ENCODE results near the gene HS3ST3B1. TPM values are rescaled to one million over a fixed set of nuclear protein-coding genes. Genes with fewer than 3 reads are reported as not detected.

The HS3ST3B1 gene
- total and polyA plus RNA-seq, 4 experiments from 2014 or later, result 6.0 to 40.5 (median 25.6) TPM

GRCh38 chr17:14318918-14319205, 18.0 kb downstream of the HS3ST3B1 start:
- H3K36me3 ChIP-seq (ENCODE audit: insufficient read depth, low read length), result no peaks in the 10 kb centered on the region
- Mint-ChIP-seq H3K4me3 (peak overlapping the region in 7 of 8 donors; percentile 30 to 76 (median 62)), H3K4me1 (peaks cover 71 to 98% (median 89%) of the 10 kb centered on the region in 4 donors), H3K27ac (peak overlapping the region in 6 of 7 donors; percentile 48 to 86 (median 72)), H3K9me3 (peaks cover 0 to 2% (median 0%) of the 10 kb centered on the region in 8 donors), H3K36me3 (peaks cover 33 to 49% of the 10 kb centered on the region in 2 donors), H3K27me3 (no peaks in the 10 kb centered on the region)
- H3K27me3 ChIP-seq (ENCODE audit: insufficient read depth, low read length), result no peaks in the 10 kb centered on the region
- ChIA-PET POLR2A (ENCODE audit: partially characterized antibody) (interaction anchor here (1.0 to 2.3 kb wide), 4 partner anchors 10 to 110 kb away, joined by 4 to 11 read pairs (median 6); partner anchors contain the start of gene HS3ST3B1), CTCF (ENCODE audit: partially characterized antibody) (interaction anchor here (0.7 to 3.7 kb wide), 4 partner anchors 9 to 724 kb away, joined by 3 to 21 read pairs (median 3); partner anchors contain the start of gene HS3ST3B1)
- peak in 1 of 5 donors; percentile 30 for DNase-seq
- no peak overlapping the region for H3K27ac ChIP-seq (ENCODE audit: low read depth, low read length)
- intact Hi-C loops (cut with micrococcal nuclease), result no loop called here
- H3K4me3 ChIP-seq (ENCODE audit: low read length in 2 of 2), result no peak overlapping the region
- H3K4me1 ChIP-seq (ENCODE audit: insufficient read depth, low read length), result peaks cover 75% of the 10 kb centered on the region
- H3K9me3 ChIP-seq (ENCODE audit: control insufficient read depth in 1 of 2, low read length in 2 of 2), result no peaks in the 10 kb centered on the region

GRCh38 chr17:14320098-14320497, 19.2 kb downstream of the HS3ST3B1 start:
- H3K4me1 ChIP-seq (ENCODE audit: insufficient read depth, low read length), result peaks cover 81% of the 10 kb centered on the region
- H3K9me3 ChIP-seq (ENCODE audit: control insufficient read depth in 1 of 2, low read length in 2 of 2), result no peaks in the 10 kb centered on the region
- Mint-ChIP-seq H3K27me3 (no peaks in the 10 kb centered on the region), H3K36me3 (peaks cover 24 to 41% of the 10 kb centered on the region in 2 donors), H3K9me3 (peaks cover 0 to 2% (median 0%) of the 10 kb centered on the region in 8 donors), H3K4me1 (peaks cover 69 to 100% (median 88%) of the 10 kb centered on the region in 4 donors), H3K27ac (peak overlapping the region in 5 of 7 donors; percentile 6 to 82 (median 63)), H3K4me3 (peak overlapping the region; percentile 5 to 68 (median 52))
- no peaks in the 10 kb centered on the region for H3K27me3 ChIP-seq (ENCODE audit: insufficient read depth, low read length)
- H3K4me3 ChIP-seq (ENCODE audit: low read length in 2 of 2), result no peak overlapping the region
- ChIA-PET CTCF (ENCODE audit: partially characterized antibody) (interaction anchor here (1.6 kb wide), 1 partner anchor 10 kb away, joined by 4 read pairs; no protein-coding TSS in a partner anchor), POLR2A (ENCODE audit: partially characterized antibody) (interaction anchor here (1.6 to 2.5 kb wide), 3 partner anchors 18 to 109 kb away, joined by 9 to 21 read pairs (median 11); partner anchors contain the start of gene HS3ST3B1)
- intact Hi-C loops (cut with micrococcal nuclease), result no loop called here
- H3K36me3 ChIP-seq (ENCODE audit: insufficient read depth, low read length), result no peaks in the 10 kb centered on the region
- no peak for DNase-seq
- no peak overlapping the region for H3K27ac ChIP-seq (ENCODE audit: low read depth, low read length)

- intact Hi-C loops (cut with micrococcal nuclease), result no loop called here
- H3K27me3 ChIP-seq (ENCODE audit: insufficient read depth, low read length), result no peaks in the 10 kb centered on the region
- H3K4me1 ChIP-seq (ENCODE audit: insufficient read depth, low read length), result peaks cover 75% of the 10 kb centered on the region
- Mint-ChIP-seq H3K36me3 (peaks cover 23 to 37% of the 10 kb centered on the region in 2 donors), H3K4me1 (peaks cover 68 to 100% (median 88%) of the 10 kb centered on the region in 4 donors), H3K27ac (peak overlapping the region; percentile 2 to 87 (median 73)), H3K27me3 (no peaks in the 10 kb centered on the region), H3K4me3 (peak overlapping the region in 7 of 8 donors; percentile 30 to 72 (median 66)), H3K9me3 (peaks cover 0 to 2% (median 0%) of the 10 kb centered on the region in 8 donors)
- no peaks in the 10 kb centered on the region for H3K9me3 ChIP-seq (ENCODE audit: control insufficient read depth in 1 of 2, low read length in 2 of 2)
- no peak for DNase-seq
- no peaks in the 10 kb centered on the region for H3K36me3 ChIP-seq (ENCODE audit: insufficient read depth, low read length)
- ChIA-PET POLR2A (ENCODE audit: partially characterized antibody) (interaction anchor here (1.1 to 2.5 kb wide), 3 partner anchors 12 to 108 kb away, joined by 6 to 21 read pairs (median 9); partner anchors contain the start of gene HS3ST3B1), CTCF (ENCODE audit: partially characterized antibody) (interaction anchor here (0.8 to 1.6 kb wide), 3 partner anchors 9 to 108 kb away, joined by 3 to 6 read pairs (median 4); partner anchors contain the start of gene HS3ST3B1)
- H3K4me3 ChIP-seq (ENCODE audit: low read length in 2 of 2), result peak overlapping the region in 1 of 2 donors; percentile 9
- no peak overlapping the region for H3K27ac ChIP-seq (ENCODE audit: low read depth, low read length)
These were observed 20.0 kb downstream of the HS3ST3B1 start for GRCh38 chr17:14320734-14321475.

- intact Hi-C loops (cut with micrococcal nuclease), result no loop called here
- peaks cover 20 to 33% of the 10 kb centered on the region in 2 donors for H3K36me3 Mint-ChIP-seq
- H3K27me3 ChIP-seq (ENCODE audit: insufficient read depth, low read length), result no peaks in the 10 kb centered on the region
- peaks cover 0 to 2% (median 0%) of the 10 kb centered on the region in 8 donors for H3K9me3 Mint-ChIP-seq
- peak overlapping the region in 1 of 2 donors; percentile 9 for H3K4me3 ChIP-seq (ENCODE audit: low read length in 2 of 2)
- no peaks in the 10 kb centered on the region for H3K9me3 ChIP-seq (ENCODE audit: control insufficient read depth in 1 of 2, low read length in 2 of 2)
- H3K4me3 Mint-ChIP-seq, result peak overlapping the region in 7 of 8 donors; percentile 30 to 72 (median 66)
- H3K27ac Mint-ChIP-seq, result peak overlapping the region; percentile 24 to 87 (median 73)
- no peaks in the 10 kb centered on the region for H3K27me3 Mint-ChIP-seq
- no peak for DNase-seq
- ChIA-PET POLR2A (ENCODE audit: partially characterized antibody) (interaction anchor here (1.1 to 2.5 kb wide), 3 partner anchors 12 to 107 kb away, joined by 6 to 21 read pairs (median 9); partner anchors contain the start of gene HS3ST3B1), CTCF (ENCODE audit: partially characterized antibody) (interaction anchor here (0.8 to 1.6 kb wide), 3 partner anchors 9 to 108 kb away, joined by 3 to 6 read pairs (median 4); partner anchors contain the start of gene HS3ST3B1)
- H3K36me3 ChIP-seq (ENCODE audit: insufficient read depth, low read length), result no peaks in the 10 kb centered on the region
- peaks cover 67 to 100% (median 87%) of the 10 kb centered on the region in 4 donors for H3K4me1 Mint-ChIP-seq
- H3K4me1 ChIP-seq (ENCODE audit: insufficient read depth, low read length), result peaks cover 73% of the 10 kb centered on the region
- H3K27ac ChIP-seq (ENCODE audit: low read depth, low read length), result no peak overlapping the region
These were observed 20.6 kb downstream of the HS3ST3B1 start for GRCh38 chr17:14321476-14321949.

GRCh38 chr17:14321980-14322776, 21.3 kb downstream of the HS3ST3B1 start:
- Mint-ChIP-seq H3K4me1 (peaks cover 64 to 100% (median 85%) of the 10 kb centered on the region in 4 donors), H3K4me3 (peak overlapping the region in 4 of 8 donors; percentile 10 to 47 (median 27)), H3K36me3 (peaks cover 22 to 26% of the 10 kb centered on the region in 2 donors), H3K27ac (peak overlapping the region in 5 of 7 donors; percentile 36 to 79 (median 48)), H3K9me3 (peaks cover 0 to 2% (median 0%) of the 10 kb centered on the region in 8 donors), H3K27me3 (no peaks in the 10 kb centered on the region)
- Histone ChIP-seq H3K27ac (ENCODE audit: low read depth, low read length) (no peak overlapping the region), H3K4me3 (ENCODE audit: low read length in 2 of 2) (no peak overlapping the region), H3K4me1 (ENCODE audit: insufficient read depth, low read length) (peaks cover 67% of the 10 kb centered on the region), H3K36me3 (ENCODE audit: insufficient read depth, low read length) (no peaks in the 10 kb centered on the region), H3K9me3 (ENCODE audit: control insufficient read depth in 1 of 2, low read length in 2 of 2) (no peaks in the 10 kb centered on the region), H3K27me3 (ENCODE audit: insufficient read depth, low read length) (no peaks in the 10 kb centered on the region)
- CTCF ChIA-PET (ENCODE audit: partially characterized antibody), result interaction anchor here (0.8 kb wide), 1 partner anchor 107 kb away, joined by 3 read pairs; no protein-coding TSS in a partner anchor
- POLR2A ChIA-PET (ENCODE audit: partially characterized antibody), result interaction anchor here (1.6 to 2.5 kb wide), 2 partner anchors 21 to 107 kb away, joined by 9 to 21 read pairs; partner anchors contain the start of gene HS3ST3B1
- no peak for DNase-seq
- intact Hi-C loops (cut with micrococcal nuclease), result no loop called here

- Mint-ChIP-seq H3K27me3 (no peaks in the 10 kb centered on the region), H3K27ac (peak overlapping the region in 3 of 7 donors; percentile 64 to 67 (median 65)), H3K9me3 (no peaks in the 10 kb centered on the region), H3K36me3 (peaks cover 25 to 26% of the 10 kb centered on the region in 2 donors), H3K4me1 (peaks cover 64 to 100% (median 85%) of the 10 kb centered on the region in 4 donors), H3K4me3 (peak overlapping the region in 2 of 8 donors; percentile 18 to 43)
- H3K4me1 ChIP-seq (ENCODE audit: insufficient read depth, low read length), result peaks cover 66% of the 10 kb centered on the region
- ChIA-PET CTCF (ENCODE audit: partially characterized antibody) (no interaction called here), POLR2A (ENCODE audit: partially characterized antibody) (no interaction called here)
- no peak overlapping the region for H3K4me3 ChIP-seq (ENCODE audit: low read length in 2 of 2)
- no peaks in the 10 kb centered on the region for H3K36me3 ChIP-seq (ENCODE audit: insufficient read depth, low read length)
- H3K27ac ChIP-seq (ENCODE audit: low read depth, low read length), result no peak overlapping the region
- no peak for DNase-seq
- no peaks in the 10 kb centered on the region for H3K27me3 ChIP-seq (ENCODE audit: insufficient read depth, low read length)
- intact Hi-C loops (cut with micrococcal nuclease), result no loop called here
- H3K9me3 ChIP-seq (ENCODE audit: control insufficient read depth in 1 of 2, low read length in 2 of 2), result no peaks in the 10 kb centered on the region
These were observed 22.7 kb downstream of the HS3ST3B1 start for GRCh38 chr17:14323522-14323981.

All from CD4-positive, alpha-beta memory T cell (primary cell).